Medulla oblongata (tissue), 1 donor: Measurements from ENCODE around the gene NDST3.
"Not testable (repeated sequence)": the region's sequence is repeated elsewhere in the genome, so short reads cannot be mapped to it uniquely, and the experiment has no call there.

Source experiments
- DNase-seq: peaks from one replicate; pipeline ENCODE4 v3.0.0-alpha.2; 2015; ENCODE audit errors: extremely low spot score

Gene NDST3

GRCh38 chr4:118175506-118175905, 141.2 kb downstream of the NDST3 start:
- no peak for DNase-seq

- DNase-seq = no peak
Observed at GRCh38 chr4:118177126-118177525, 142.8 kb downstream of the NDST3 start.

- no peak for DNase-seq
Observed at GRCh38 chr4:118180776-118181175, 146.5 kb downstream of the NDST3 start.

- no peak for DNase-seq
Observed at GRCh38 chr4:118190903-118191302, 156.6 kb downstream of the NDST3 start.

GRCh38 chr4:118193421-118193820, 159.1 kb downstream of the NDST3 start:
- no peak for DNase-seq

GRCh38 chr4:118206627-118207026, 172.3 kb downstream of the NDST3 start:
- DNase-seq = no peak

- DNase-seq = no peak
Observed at GRCh38 chr4:118213101-118213500, 178.8 kb downstream of the NDST3 start.

- DNase-seq = no peak
Observed at GRCh38 chr4:118215826-118216225, 181.5 kb downstream of the NDST3 start.

- no peak for DNase-seq
Observed at GRCh38 chr4:118221227-118221800, 187.0 kb downstream of the NDST3 start.

- DNase-seq = peak; percentile 67
Observed at GRCh38 chr4:118224243-118224829, 190.1 kb downstream of the NDST3 start.

GRCh38 chr4:118225511-118225910, 191.2 kb downstream of the NDST3 start:
- DNase-seq = no peak

GRCh38 chr4:118226311-118227010, 192.2 kb downstream of the NDST3 start:
- DNase-seq = no peak

GRCh38 chr4:118235566-118236120, 201.4 kb downstream of the NDST3 start:
- no peak for DNase-seq

- no peak for DNase-seq
Observed at GRCh38 chr4:118237531-118237930, 203.2 kb downstream of the NDST3 start.

- no peak for DNase-seq
Observed at GRCh38 chr4:118249890-118250289, 215.6 kb downstream of the NDST3 start.

GRCh38 chr4:118254368-118254767, 220.1 kb downstream of the NDST3 start:
- no peak for DNase-seq

GRCh38 chr4:118259111-118259510, 224.8 kb downstream of the NDST3 start:
- DNase-seq = no peak

GRCh38 chr4:118260309-118260708, 226.0 kb downstream of the NDST3 start:
- DNase-seq = no peak

GRCh38 chr4:118264096-118264495, 229.8 kb downstream of the NDST3 start:
- no peak for DNase-seq

GRCh38 chr4:118265312-118266144, 231.2 kb downstream of the NDST3 start:
- no peak for DNase-seq

- not testable (repeated sequence) for DNase-seq
Observed at GRCh38 chr4:118266145-118266496, 231.8 kb downstream of the NDST3 start.

- no peak for DNase-seq
Observed at GRCh38 chr4:118268780-118269179, 234.5 kb downstream of the NDST3 start.
